Omental fat pad (tissue), 4 donors: Measurements from ENCODE around the gene FGD3. TPM values are rescaled to one million over a fixed set of nuclear protein-coding genes. Genes with fewer than 3 reads are reported as not detected.

ENCODE experiments used
- ATAC-seq: fragments of 150-250 bp; one replicate; pipeline ENCODE4 v1.9.1; 2016; ENCODE audit warnings: mild to moderate bottlenecking, moderate library complexity; ENCODE audit not compliant: low FRiP score
- DNase-seq: peaks from one replicate; pipeline ENCODE4 v3.0.0-alpha.2; 2019; ENCODE audit warnings: low spot score
- CTCF ChIP-seq, 3 donors: fragments of 450-650 bp; IDR thresholded peaks; one replicate each; pipeline ENCODE4 v1.5.1; 2016 to 2017; ENCODE audit warnings: antibody characterized with exemption in 3 of 3, mild to moderate bottlenecking in 3 of 3, moderate library complexity in 2 of 3
- total RNA-seq, 4 donors: library from RNA; depleted of rRNA; stranded (reverse); fragments of >200 nt; gene quantifications; one replicate each; pipeline ENCODE4 v1.1.0, GENCODE V29; 2016

FGD3 gene
- total RNA-seq, 4 donors from 2014 or later: 5.4 to 26.5 (median 8.9) TPM

GRCh38 chr9:93083592-93084470 lies 136.5 kb downstream of the FGD3 start:
- ATAC-seq (peak; percentile 70), DNase-seq (no peak)
- TF ChIP-seq CTCF (IDR thresholded peaks at IDR 0.05): no peak

GRCh38 chr9:93084471-93084881 lies 137.2 kb downstream of the FGD3 start:
- no peak for DNase-seq
- TF ChIP-seq CTCF (IDR thresholded peaks at IDR 0.05): no peak
- ATAC-seq: no peak

GRCh38 chr9:93085676-93086075 lies 138.4 kb downstream of the FGD3 start:
- no peak for DNase-seq
- no peak for TF ChIP-seq CTCF (IDR thresholded peaks at IDR 0.05)
- ATAC-seq: no peak

Other genes with a start within 250 kb of the FGD3 start
- 10 to 100 TPM; 28.3 to 54.0 (median 44.2) TPM for gene BICD2, start 182.7 kb upstream of the FGD3 start, total RNA-seq
- gene ZNF484, start 69.5 kb upstream of the FGD3 start, total RNA-seq: 10 to 100 TPM in 2 of 4 donors, 1 to 10 TPM in 2; 8.3 to 19.4 (median 11.5) TPM
- 10 to 100 TPM in 2 of 4 donors, 1 to 10 TPM in 2; 6.8 to 24.2 (median 12.8) TPM for gene SUSD3, start 111.2 kb downstream of the FGD3 start, total RNA-seq
- 10 to 100 TPM; 45.7 to 76.5 (median 57.9) TPM for gene CARD19, start 148.7 kb downstream of the FGD3 start, total RNA-seq
- 100 to 1,000 TPM in 2 of 4 donors, 10 to 100 TPM in 2; 63.3 to 137 (median 104) TPM for gene NINJ1, start 186.7 kb downstream of the FGD3 start, total RNA-seq
- gene WNK2, start 236.6 kb downstream of the FGD3 start, total RNA-seq: 1 to 10 TPM in 1 of 4 donors, under 1 TPM in 3; 0.28 to 1.7 (median 0.47) TPM